NCI-H226 (cell line): ENCODE data around the gene PRDM5.
A peak's percentile ranks its signal among the peaks of the same experiment; 100 is the strongest.
"Not testable (repeated sequence)": the region's sequence is repeated elsewhere in the genome, so short reads cannot be mapped to it uniquely, and the experiment has no call there.

ENCODE experiments used
- DNase-seq: peaks from one replicate; pipeline ENCODE4 v3.0.0-alpha.2; 2015

Gene PRDM5

GRCh38 chr4:120741636-120742035 is 180.9 kb downstream of the PRDM5 start:
- DNase-seq, result not testable (repeated sequence)

GRCh38 chr4:120736312-120736711 is 186.2 kb downstream of the PRDM5 start:
- no peak for DNase-seq

DNA sequence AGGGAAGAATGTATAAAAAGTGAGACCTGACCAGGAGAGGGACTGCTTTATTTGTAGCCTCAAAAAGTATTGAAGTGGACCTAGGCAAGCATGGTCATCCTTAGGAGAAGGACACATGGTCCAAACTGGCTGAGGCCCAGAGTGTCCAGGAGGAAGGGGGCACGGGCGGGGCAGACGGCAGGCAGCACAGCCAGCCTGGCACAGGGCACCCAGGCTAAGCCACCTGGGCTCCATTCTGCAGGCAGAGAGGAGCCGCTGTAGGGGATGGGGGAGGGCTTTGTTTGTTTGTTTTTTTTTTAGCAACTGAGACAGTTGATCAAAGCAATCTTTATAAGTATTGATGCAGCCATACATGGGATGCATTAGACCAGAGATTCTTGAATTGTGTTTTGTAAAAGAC is 188.6 kb downstream of the PRDM5 start:
- DNase-seq, result no peak

- DNase-seq, result no peak
Measured at GRCh38 chr4:120733054-120733453, 189.5 kb downstream of the PRDM5 start.

DNA sequence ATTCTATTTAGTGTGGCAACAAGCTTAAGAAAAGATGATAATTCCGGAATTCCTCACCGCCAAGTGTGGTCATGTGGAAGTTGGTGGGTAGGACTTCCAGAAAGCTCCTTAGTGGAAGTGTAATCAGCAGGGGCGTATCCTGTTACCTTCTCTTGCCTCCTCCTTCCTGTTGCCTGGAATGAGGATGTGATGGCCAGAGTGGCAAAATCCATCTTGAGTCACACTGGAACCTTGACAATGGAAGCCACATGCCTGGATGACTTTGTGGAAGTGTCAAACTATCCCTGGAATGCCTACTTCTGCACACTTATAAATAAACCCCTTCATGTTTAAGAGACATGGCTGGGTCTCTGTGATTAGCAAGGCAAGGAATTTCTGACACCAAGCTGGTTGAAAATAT is 191.0 kb downstream of the PRDM5 start:
- DNase-seq, result no peak

- DNase-seq, result no peak
Measured at GRCh38 chr4:120730777-120731320, 191.7 kb downstream of the PRDM5 start.

DNA sequence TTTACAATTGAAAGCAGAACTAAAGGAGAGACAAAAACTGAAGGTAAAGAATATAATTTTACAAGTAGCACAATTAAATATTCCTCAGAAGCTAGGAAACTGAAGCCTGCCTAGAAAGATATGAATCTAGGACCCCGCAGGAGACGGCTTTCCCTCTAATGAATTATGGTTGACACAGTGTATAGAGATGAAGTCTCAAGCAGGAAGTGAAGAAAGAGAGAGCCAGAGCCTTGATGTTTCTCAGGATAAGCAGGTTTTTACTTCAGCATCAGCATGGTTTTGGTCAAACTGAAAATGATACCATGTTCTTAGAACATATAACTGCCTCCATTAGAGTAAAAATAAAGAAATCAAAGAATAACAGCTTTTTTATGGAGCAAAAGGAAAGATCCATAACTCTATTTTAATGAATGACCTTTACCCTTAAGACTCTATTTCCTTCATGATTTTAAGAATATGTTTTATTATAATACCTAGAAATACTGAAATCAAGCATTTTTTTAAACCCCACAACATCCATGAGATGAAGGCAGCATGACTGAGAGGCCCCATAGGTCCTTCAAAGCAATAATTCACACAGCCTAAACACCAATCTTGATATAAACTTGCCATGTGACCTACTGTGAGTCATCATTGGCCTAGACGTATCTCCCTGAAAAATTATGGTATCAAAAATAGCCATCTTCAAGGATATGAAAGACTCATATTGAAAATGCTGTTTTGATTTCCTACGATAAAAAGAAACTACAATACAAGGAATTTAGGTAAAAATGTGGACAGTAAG is 193.4 kb downstream of the PRDM5 start:
- no peak for DNase-seq

DNA sequence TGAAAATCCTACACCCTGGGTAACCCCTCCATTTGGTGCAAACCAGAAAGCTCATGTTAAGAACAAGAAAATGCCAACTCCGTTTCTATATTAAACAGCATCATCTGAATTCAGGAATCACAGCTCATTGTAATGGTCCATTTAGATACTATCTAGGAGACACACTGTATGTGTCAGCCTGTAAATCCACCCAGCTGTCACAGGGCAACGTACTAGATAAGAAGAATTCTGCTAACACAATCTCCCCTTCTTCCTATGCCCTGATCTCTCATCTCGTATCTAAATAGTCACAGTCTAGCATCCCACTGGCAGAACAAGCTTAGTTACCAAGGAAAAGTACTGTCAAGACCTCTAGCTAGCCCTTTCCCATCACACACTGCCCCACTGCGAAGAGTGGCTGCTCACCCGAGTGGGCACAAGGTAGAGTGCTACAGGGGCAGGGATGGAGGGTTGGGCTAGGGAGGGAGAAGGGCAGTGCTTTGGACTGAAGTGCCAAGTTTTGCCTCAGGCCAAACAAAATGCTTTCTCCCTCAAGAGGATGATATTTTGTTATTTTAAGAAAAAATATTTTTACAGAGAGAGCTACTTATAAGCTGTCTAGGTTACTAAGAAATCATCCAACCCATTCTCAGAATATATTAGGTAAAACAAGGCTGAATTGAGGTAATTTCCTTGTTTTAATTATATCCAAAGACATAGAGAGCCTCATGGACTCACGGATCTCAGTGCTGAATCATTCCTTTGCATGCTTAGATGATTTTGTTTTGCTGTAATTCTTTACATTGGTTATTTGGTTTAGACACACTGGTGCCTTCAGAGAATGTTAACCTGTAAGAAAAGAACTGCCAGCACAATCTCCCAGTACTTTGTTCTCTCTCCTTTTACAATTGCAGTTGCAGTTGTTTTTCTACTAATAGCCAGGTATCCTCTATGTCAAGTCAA is 196.6 kb downstream of the PRDM5 start:
- no peak for DNase-seq

- peak; percentile 26 for DNase-seq
Measured at GRCh38 chr4:120724656-120725055, 197.9 kb downstream of the PRDM5 start.

GRCh38 chr4:120723986-120724385 is 198.5 kb downstream of the PRDM5 start:
- no peak for DNase-seq

- no peak for DNase-seq
Measured at GRCh38 chr4:120723105-120723504, 199.4 kb downstream of the PRDM5 start.

DNA sequence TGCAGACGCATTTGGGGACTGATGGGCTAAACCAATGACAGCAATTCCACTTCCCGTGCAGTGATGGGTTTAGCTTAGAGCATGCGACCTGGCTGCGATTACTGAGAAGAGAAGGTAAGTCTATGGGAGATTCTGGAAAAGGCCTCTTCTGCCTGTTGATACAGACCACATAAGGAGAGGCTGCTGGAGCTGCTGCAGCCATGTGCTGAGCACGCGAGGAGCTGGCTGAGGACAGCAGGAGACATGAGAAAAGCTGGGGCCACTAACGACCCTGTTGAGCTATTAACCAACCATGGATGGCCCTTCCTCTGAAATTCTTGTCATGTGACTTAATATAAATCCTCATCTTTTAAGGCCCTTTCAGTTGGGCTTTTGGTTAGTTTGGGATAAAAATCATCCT is 199.9 kb downstream of the PRDM5 start:
- no peak for DNase-seq

DNA sequence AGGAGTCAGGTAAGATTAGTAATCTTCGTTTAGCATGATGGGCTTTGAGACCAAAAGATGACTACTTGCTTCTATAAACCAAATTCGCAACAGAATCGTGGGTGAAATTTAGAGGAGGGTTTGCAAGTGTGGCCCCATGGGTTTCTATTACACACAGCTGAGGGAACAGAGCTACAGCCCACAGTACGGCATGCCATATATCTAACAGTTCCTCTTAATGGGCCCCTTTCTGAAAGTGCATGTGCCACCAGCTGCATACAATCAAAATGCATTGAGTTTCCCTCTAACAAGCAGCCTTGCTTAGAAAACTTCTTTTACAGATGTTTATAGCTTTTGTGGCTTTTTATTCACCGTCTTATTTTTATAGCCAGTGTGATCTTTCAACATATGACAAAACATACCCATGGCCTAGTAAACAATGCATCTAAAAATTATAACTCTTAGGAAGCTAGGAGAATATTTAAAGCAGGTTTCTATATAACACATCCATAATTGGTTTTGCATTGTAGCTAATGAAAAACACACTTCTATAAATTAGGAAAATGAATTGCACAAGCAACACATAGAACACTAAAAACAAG is 202.1 kb downstream of the PRDM5 start:
- no peak for DNase-seq

DNA sequence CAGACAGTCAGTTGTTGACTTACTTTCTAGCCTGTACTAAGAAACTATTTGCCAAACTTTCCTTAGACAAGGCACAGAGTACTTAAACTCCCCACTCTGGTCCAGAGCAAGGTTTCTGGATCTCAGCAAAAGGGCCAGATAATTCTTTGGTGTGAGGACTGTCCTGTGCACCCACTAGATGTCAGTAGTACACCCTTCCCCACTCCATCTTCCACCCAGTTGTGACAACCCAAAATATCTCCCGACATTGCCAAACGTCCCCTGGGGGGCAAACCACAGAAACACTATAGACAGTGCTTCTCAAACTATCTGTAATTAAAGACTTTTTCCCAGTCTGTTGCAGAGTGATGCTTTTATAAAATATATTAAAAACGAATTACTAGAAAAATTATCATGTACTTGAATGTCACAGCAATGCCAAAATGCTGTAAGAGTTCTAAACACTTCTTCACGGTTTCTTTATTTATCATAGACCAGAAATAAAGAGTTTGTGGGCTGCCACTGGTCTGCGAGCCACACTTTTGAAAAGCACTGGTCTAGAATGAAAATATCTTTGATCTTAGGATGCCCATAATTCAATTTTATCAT is 203.5 kb downstream of the PRDM5 start:
- DNase-seq, result no peak

GRCh38 chr4:120716346-120716745 is 206.2 kb downstream of the PRDM5 start:
- DNase-seq, result no peak

- DNase-seq, result peak; percentile 33
Measured at GRCh38 chr4:120714417-120715010, 208.0 kb downstream of the PRDM5 start.

- DNase-seq, result no peak
Measured at GRCh38 chr4:120709991-120710390, 212.5 kb downstream of the PRDM5 start.

GRCh38 chr4:120704538-120704937 is 218.0 kb downstream of the PRDM5 start:
- no peak for DNase-seq

DNA sequence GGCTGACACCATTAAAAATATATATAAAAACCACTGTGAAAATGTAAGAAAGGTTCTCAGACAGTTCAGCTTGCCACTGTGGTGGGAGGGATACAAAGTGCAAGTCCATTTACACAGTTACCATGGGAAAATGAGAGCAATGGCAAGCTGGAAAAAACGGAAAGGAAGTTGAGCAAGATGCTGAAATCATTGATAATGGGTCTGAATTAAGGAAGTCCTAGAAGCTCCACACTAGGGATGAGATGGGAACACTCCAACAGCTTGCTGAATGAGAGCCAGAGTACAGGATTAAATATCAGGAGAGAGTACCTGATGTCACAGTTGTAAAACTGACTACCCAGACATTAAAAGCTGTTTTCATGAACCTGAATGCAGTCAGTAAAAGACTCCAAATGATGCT is 218.6 kb downstream of the PRDM5 start:
- no peak for DNase-seq

DNA sequence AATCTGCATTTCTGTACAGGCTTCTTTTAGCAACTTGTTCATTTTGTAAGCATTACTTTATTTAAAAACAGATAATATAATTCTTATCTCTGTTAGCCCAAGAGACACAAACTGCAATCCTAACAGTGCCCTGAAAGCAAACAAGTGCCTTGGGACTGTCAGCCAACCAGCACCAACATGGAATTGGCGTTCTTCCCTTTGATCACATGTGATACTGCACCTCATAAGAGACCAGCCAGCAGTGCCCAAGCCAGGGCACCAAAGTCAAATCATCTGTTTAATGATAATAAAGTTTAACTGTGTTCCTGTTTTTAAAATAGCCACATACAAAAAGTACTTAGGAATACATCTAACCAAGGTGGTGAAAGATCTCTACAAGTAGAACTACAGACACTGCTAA is 223.2 kb downstream of the PRDM5 start:
- DNase-seq, result no peak

- DNase-seq, result peak; percentile 59
Measured at GRCh38 chr4:120694973-120695372, 227.6 kb downstream of the PRDM5 start.

GRCh38 chr4:120693816-120694215 is 228.7 kb downstream of the PRDM5 start:
- no peak for DNase-seq

- peak; percentile 79 for DNase-seq
Measured at GRCh38 chr4:120692964-120693363, 229.6 kb downstream of the PRDM5 start.
